ENCODE data around the gene FRMD4A.
A peak's percentile ranks its signal among the peaks of the same experiment; 100 is the strongest.

Gene FRMD4A

GRCh38 chr10:14180911-14181566, 149.7 kb downstream of the FRMD4A start:
- no CpG with 5 or more reads among the region's 13 CpGs for WGBS, 2 donors (ENCODE audit: extremely low coverage in 2 of 2, insufficient read length in 2 of 2, insufficient replicate concordance in 1 of 2)
- no peak for DNase-seq (ENCODE audit: low spot score)
- Histone ChIP-seq H2BK5ac (ENCODE audit: low read length) (no peak overlapping the region), H3K79me1 (ENCODE audit: low read depth, low read length) (no peaks in the 10 kb centered on the region), H3K4ac (ENCODE audit: low read length) (no peak overlapping the region), H3K23ac (ENCODE audit: low read depth, low read length, poor library complexity) (no peak overlapping the region), H3K4me3 (ENCODE audit: low read length in 2 of 2) (no peak overlapping the region), H3K27me3 (ENCODE audit: control insufficient read depth in 3 of 3, insufficient read depth in 3 of 3, low read depth in 1 of 3, low read length in 3 of 3) (no peaks in the 10 kb centered on the region), H2BK120ac (ENCODE audit: low read depth, low read length) (no peak overlapping the region), H4K8ac (ENCODE audit: low read depth, low read length) (no peak overlapping the region), H3K18ac (ENCODE audit: low read length) (no peak overlapping the region), H3K14ac (ENCODE audit: low read length) (no peak overlapping the region), H2BK12ac (ENCODE audit: low read length) (no peak overlapping the region), H3K9me3 (replicated peaks in 1 of 2; ENCODE audit: control insufficient read depth in 2 of 2, insufficient read depth in 1 of 2, low read depth in 1 of 2, low read length in 2 of 2) (no peaks in the 10 kb centered on the region), H2AK5ac (ENCODE audit: low read depth, low read length) (no peak overlapping the region), H3K4me2 (ENCODE audit: insufficient read depth, low read length, poor library complexity, severe bottlenecking) (no peak overlapping the region), H3K4me1 (ENCODE audit: control insufficient read depth in 2 of 2, insufficient read depth in 1 of 2, low read depth in 1 of 2, low read length in 2 of 2) (peaks cover 2 to 4% of the 10 kb centered on the region in 2 donors), H3K27ac (replicated peaks; ENCODE audit: low read length) (no peak overlapping the region), H2BK15ac (ENCODE audit: low read length) (no peak overlapping the region), H4K91ac (ENCODE audit: low read depth, low read length, poor library complexity) (no peak overlapping the region), H2AFZ (ENCODE audit: low read length) (peak overlapping the region; percentile 49), H3K9ac (ENCODE audit: low read depth, low read length, poor library complexity) (no peak overlapping the region), H3K36me3 (replicated peaks in 1 of 2; ENCODE audit: control insufficient read depth in 2 of 2, insufficient read depth in 2 of 2, low read length in 2 of 2) (no peaks in the 10 kb centered on the region)

GRCh38 chr10:14179251-14179650, 151.5 kb downstream of the FRMD4A start:
- Histone ChIP-seq H3K4me2 (ENCODE audit: insufficient read depth, low read length, poor library complexity, severe bottlenecking) (no peak overlapping the region), H3K9me3 (replicated peaks in 1 of 2; ENCODE audit: control insufficient read depth in 2 of 2, insufficient read depth in 1 of 2, low read depth in 1 of 2, low read length in 2 of 2) (no peaks in the 10 kb centered on the region), H3K23ac (ENCODE audit: low read depth, low read length, poor library complexity) (no peak overlapping the region), H3K79me1 (ENCODE audit: low read depth, low read length) (no peaks in the 10 kb centered on the region), H3K4ac (ENCODE audit: low read length) (no peak overlapping the region), H4K91ac (ENCODE audit: low read depth, low read length, poor library complexity) (no peak overlapping the region), H2BK120ac (ENCODE audit: low read depth, low read length) (no peak overlapping the region), H3K36me3 (replicated peaks in 1 of 2; ENCODE audit: control insufficient read depth in 2 of 2, insufficient read depth in 2 of 2, low read length in 2 of 2) (no peaks in the 10 kb centered on the region), H2BK15ac (ENCODE audit: low read length) (no peak overlapping the region), H3K14ac (ENCODE audit: low read length) (no peak overlapping the region), H4K8ac (ENCODE audit: low read depth, low read length) (no peak overlapping the region), H3K27ac (replicated peaks; ENCODE audit: low read length) (no peak overlapping the region), H2BK5ac (ENCODE audit: low read length) (no peak overlapping the region), H3K9ac (ENCODE audit: low read depth, low read length, poor library complexity) (no peak overlapping the region), H3K18ac (ENCODE audit: low read length) (no peak overlapping the region), H3K4me1 (ENCODE audit: control insufficient read depth in 2 of 2, insufficient read depth in 1 of 2, low read depth in 1 of 2, low read length in 2 of 2) (no peaks in the 10 kb centered on the region), H3K27me3 (ENCODE audit: control insufficient read depth in 3 of 3, insufficient read depth in 3 of 3, low read depth in 1 of 3, low read length in 3 of 3) (no peaks in the 10 kb centered on the region), H2AK5ac (ENCODE audit: low read depth, low read length) (no peak overlapping the region), H2BK12ac (ENCODE audit: low read length) (no peak overlapping the region), H2AFZ (ENCODE audit: low read length) (no peak overlapping the region), H3K4me3 (ENCODE audit: low read length in 2 of 2) (no peak overlapping the region)
- no CpG with 5 or more reads among the region's 2 CpGs for WGBS, 2 donors (ENCODE audit: extremely low coverage in 2 of 2, insufficient read length in 2 of 2, insufficient replicate concordance in 1 of 2)
- DNase-seq (ENCODE audit: low spot score) = no peak

- H3K9me3 ChIP-seq (replicated peaks in 1 of 2; ENCODE audit: control insufficient read depth in 2 of 2, insufficient read depth in 1 of 2, low read depth in 1 of 2, low read length in 2 of 2) = no peaks in the 10 kb centered on the region
- no peaks in the 10 kb centered on the region for H3K79me1 ChIP-seq (ENCODE audit: low read depth, low read length)
- no peak overlapping the region for H2BK15ac ChIP-seq (ENCODE audit: low read length)
- H3K4me2 ChIP-seq (ENCODE audit: insufficient read depth, low read length, poor library complexity, severe bottlenecking) = peak overlapping the region; percentile 90
- no peak overlapping the region for H3K14ac ChIP-seq (ENCODE audit: low read length)
- peak overlapping the region; percentile 61 for H3K9ac ChIP-seq (ENCODE audit: low read depth, low read length, poor library complexity)
- no peak overlapping the region for H4K91ac ChIP-seq (ENCODE audit: low read depth, low read length, poor library complexity)
- no peak overlapping the region for H3K23ac ChIP-seq (ENCODE audit: low read depth, low read length, poor library complexity)
- H2AK5ac ChIP-seq (ENCODE audit: low read depth, low read length) = no peak overlapping the region
- H3K18ac ChIP-seq (ENCODE audit: low read length) = peak overlapping the region; percentile 81
- no peaks in the 10 kb centered on the region for H3K27me3 ChIP-seq (ENCODE audit: control insufficient read depth in 3 of 3, insufficient read depth in 3 of 3, low read depth in 1 of 3, low read length in 3 of 3)
- peak overlapping the region; percentile 51 to 77 for H3K4me3 ChIP-seq (ENCODE audit: low read length in 2 of 2)
- H3K4ac ChIP-seq (ENCODE audit: low read length) = no peak overlapping the region
- no peaks in the 10 kb centered on the region for H3K36me3 ChIP-seq (replicated peaks in 1 of 2; ENCODE audit: control insufficient read depth in 2 of 2, insufficient read depth in 2 of 2, low read length in 2 of 2)
- peak overlapping the region; percentile 87 for H2AFZ ChIP-seq (ENCODE audit: low read length)
- no peak overlapping the region for H2BK120ac ChIP-seq (ENCODE audit: low read depth, low read length)
- H3K27ac ChIP-seq (replicated peaks; ENCODE audit: low read length) = peak overlapping the region; percentile 63
- no peak overlapping the region for H2BK5ac ChIP-seq (ENCODE audit: low read length)
- H3K4me1 ChIP-seq (ENCODE audit: control insufficient read depth in 2 of 2, insufficient read depth in 1 of 2, low read depth in 1 of 2, low read length in 2 of 2) = peaks cover 5% of the 10 kb centered on the region in 2 donors
- WGBS, 2 donors (ENCODE audit: extremely low coverage in 2 of 2, insufficient read length in 2 of 2, insufficient replicate concordance in 1 of 2) = no CpG with 5 or more reads among the region's 32 CpGs
- H2BK12ac ChIP-seq (ENCODE audit: low read length) = no peak overlapping the region
- no peak overlapping the region for H4K8ac ChIP-seq (ENCODE audit: low read depth, low read length)
- DNase-seq (ENCODE audit: low spot score) = peak; percentile 43
Measured at GRCh38 chr10:14173706-14174594, 156.8 kb downstream of the FRMD4A start.

GRCh38 chr10:14173391-14173705, 157.4 kb downstream of the FRMD4A start:
- Histone ChIP-seq H3K4ac (ENCODE audit: low read length) (no peak overlapping the region), H2AFZ (ENCODE audit: low read length) (peak overlapping the region; percentile 87), H3K27me3 (ENCODE audit: control insufficient read depth in 3 of 3, insufficient read depth in 3 of 3, low read depth in 1 of 3, low read length in 3 of 3) (no peaks in the 10 kb centered on the region), H3K14ac (ENCODE audit: low read length) (no peak overlapping the region), H3K18ac (ENCODE audit: low read length) (peak overlapping the region; percentile 81), H3K4me2 (ENCODE audit: insufficient read depth, low read length, poor library complexity, severe bottlenecking) (peak overlapping the region; percentile 90), H3K79me1 (ENCODE audit: low read depth, low read length) (no peaks in the 10 kb centered on the region), H3K27ac (replicated peaks; ENCODE audit: low read length) (peak overlapping the region; percentile 63), H3K9ac (ENCODE audit: low read depth, low read length, poor library complexity) (peak overlapping the region; percentile 61), H3K4me1 (ENCODE audit: control insufficient read depth in 2 of 2, insufficient read depth in 1 of 2, low read depth in 1 of 2, low read length in 2 of 2) (peaks cover 5 to 8% of the 10 kb centered on the region in 2 donors), H3K9me3 (replicated peaks in 1 of 2; ENCODE audit: control insufficient read depth in 2 of 2, insufficient read depth in 1 of 2, low read depth in 1 of 2, low read length in 2 of 2) (no peaks in the 10 kb centered on the region), H2AK5ac (ENCODE audit: low read depth, low read length) (no peak overlapping the region), H2BK120ac (ENCODE audit: low read depth, low read length) (no peak overlapping the region), H2BK15ac (ENCODE audit: low read length) (no peak overlapping the region), H4K91ac (ENCODE audit: low read depth, low read length, poor library complexity) (no peak overlapping the region), H2BK5ac (ENCODE audit: low read length) (no peak overlapping the region), H3K4me3 (ENCODE audit: low read length in 2 of 2) (peak overlapping the region; percentile 51 to 77), H4K8ac (ENCODE audit: low read depth, low read length) (no peak overlapping the region), H2BK12ac (ENCODE audit: low read length) (no peak overlapping the region), H3K23ac (ENCODE audit: low read depth, low read length, poor library complexity) (no peak overlapping the region), H3K36me3 (replicated peaks in 1 of 2; ENCODE audit: control insufficient read depth in 2 of 2, insufficient read depth in 2 of 2, low read length in 2 of 2) (no peaks in the 10 kb centered on the region)
- WGBS, 2 donors (ENCODE audit: extremely low coverage in 2 of 2, insufficient read length in 2 of 2, insufficient replicate concordance in 1 of 2) = no CpG with 5 or more reads among the region's 6 CpGs
- no peak for DNase-seq (ENCODE audit: low spot score)

All from neuronal stem cell (in vitro differentiated cells).